ENCODE results near the gene ABCC4.

DNA sequence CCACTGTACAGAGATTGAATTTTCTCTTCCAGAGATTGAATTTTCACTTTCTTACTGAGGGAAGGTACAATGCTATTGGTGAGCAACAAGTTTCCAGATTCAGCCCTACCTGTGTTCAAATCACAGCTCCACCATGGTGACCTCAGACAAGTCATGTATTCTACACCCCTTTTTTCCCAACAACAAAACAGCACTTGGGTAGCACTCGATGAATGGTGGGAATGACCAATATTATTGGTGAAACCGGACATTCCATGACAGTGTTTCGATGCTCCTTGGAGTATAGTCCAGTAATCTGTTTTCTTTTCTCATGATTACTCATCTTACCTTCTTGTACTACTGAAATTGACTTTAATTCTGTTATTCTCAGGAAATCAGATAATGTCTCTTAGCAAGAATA, 322.7 kb downstream of the ABCC4 start:
- TF ChIP-seq CTCF (IDR thresholded peaks at IDR 0.05) (no peak), POLR2A (IDR thresholded peaks at IDR 0.05) (no peak)
